Lower leg skin (tissue), 3 donors: Measurements from ENCODE around the gene ARL2BP.

Source experiments
- CTCF ChIP-seq, 3 donors: fragments of 450-650 bp; IDR thresholded peaks; one replicate each; pipeline ENCODE4 v1.5.1; 2016; ENCODE audit warnings: antibody characterized with exemption in 3 of 3, mild to moderate bottlenecking in 3 of 3, moderate library complexity in 2 of 3
- POLR2A ChIP-seq, 2 donors: fragments of 450-650 bp; IDR thresholded peaks; one replicate each; pipeline ENCODE4 v1.6.1; 2016 to 2017; ENCODE audit warnings: antibody characterized with exemption in 2 of 2, mild to moderate bottlenecking in 1 of 2, moderate library complexity in 1 of 2

GRCh38 chr16:57229079-57229478 is 16.0 kb upstream of the ARL2BP start:
- TF ChIP-seq POLR2A (IDR thresholded peaks at IDR 0.05) (no peak), CTCF (IDR thresholded peaks at IDR 0.05) (no peak)
